HG03378 (cell line): ENCODE results near the gene CCDC197.

Source experiments
- ATAC-seq: cut with Tn5 transposase; IDR thresholded peaks from one replicate; pipeline ENCODE4 v1.9.1; 2021; ENCODE audit warnings: mild to moderate bottlenecking, moderate library complexity; ENCODE audit not compliant: unreplicated experiment

Gene CCDC197

GRCh38 chr14:94054936-94055335 is 57.8 kb downstream of the CCDC197 start:
- ATAC-seq, result no peak

GRCh38 chr14:94056579-94057308 is 59.6 kb downstream of the CCDC197 start:
- no peak for ATAC-seq

- no peak for ATAC-seq
Measured at GRCh38 chr14:94058128-94058673, 61.1 kb downstream of the CCDC197 start.
